Activated CD4-positive, alpha-beta T cell treated with anti-CD3 and anti-CD28 coated beads, Interleukin-2, amount 10 ng/mL, durations not matched to agents 7 days and 5 days (primary cell): Measurements from ENCODE around the gene LRIG1. TPM values are rescaled to one million over a fixed set of nuclear protein-coding genes. Genes with fewer than 3 reads are reported as not detected.

Experiments
- CTCF ChIA-PET: fragments of 350-600 bp; sonication (Branson Sonifier 250); formaldehyde crosslinking; loops from one replicate; lab custom pipeline; 2021; ENCODE audit warnings: antibody characterized with exemption; lab: Charles Lee
- POLR2A ChIA-PET: fragments of 350-600 bp; sonication (Branson Sonifier 250); formaldehyde crosslinking; loops from one replicate; lab custom pipeline; 2021; ENCODE audit warnings: antibody characterized with exemption; lab: Charles Lee
- DNase-seq: peaks from one replicate; pipeline ENCODE4 v3.0.0-alpha.2; 2020
- H3K27ac Mint-ChIP-seq: one replicate; pipeline ENCODE4 v1.8.0; 2021; ENCODE audit warnings: mild to moderate bottlenecking, moderate library complexity, mixed read lengths
- H3K27me3 Mint-ChIP-seq: one replicate; pipeline ENCODE4 v1.8.0; 2021; ENCODE audit warnings: mixed read lengths
- H3K36me3 Mint-ChIP-seq: one replicate; pipeline ENCODE4 v1.8.0; 2021; ENCODE audit warnings: low read depth, mixed read lengths
- H3K4me1 Mint-ChIP-seq: one replicate; pipeline ENCODE4 v1.8.0; 2021; ENCODE audit warnings: mixed read lengths
- H3K4me3 Mint-ChIP-seq: one replicate; pipeline ENCODE4 v1.8.0; 2021; ENCODE audit warnings: mild to moderate bottlenecking, moderate library complexity, mixed read lengths
- H3K9me3 Mint-ChIP-seq: one replicate; pipeline ENCODE4 v1.8.0; 2021; ENCODE audit warnings: mixed read lengths
- total RNA-seq, 2 experiments: library from RNA; stranded (reverse); gene quantifications; one replicate each; pipeline ENCODE4 v1.2.3, GENCODE V29; 2021

Gene LRIG1
- total RNA-seq, 2 experiments from 2014 or later, result 26.1 to 26.4 TPM

DNA sequence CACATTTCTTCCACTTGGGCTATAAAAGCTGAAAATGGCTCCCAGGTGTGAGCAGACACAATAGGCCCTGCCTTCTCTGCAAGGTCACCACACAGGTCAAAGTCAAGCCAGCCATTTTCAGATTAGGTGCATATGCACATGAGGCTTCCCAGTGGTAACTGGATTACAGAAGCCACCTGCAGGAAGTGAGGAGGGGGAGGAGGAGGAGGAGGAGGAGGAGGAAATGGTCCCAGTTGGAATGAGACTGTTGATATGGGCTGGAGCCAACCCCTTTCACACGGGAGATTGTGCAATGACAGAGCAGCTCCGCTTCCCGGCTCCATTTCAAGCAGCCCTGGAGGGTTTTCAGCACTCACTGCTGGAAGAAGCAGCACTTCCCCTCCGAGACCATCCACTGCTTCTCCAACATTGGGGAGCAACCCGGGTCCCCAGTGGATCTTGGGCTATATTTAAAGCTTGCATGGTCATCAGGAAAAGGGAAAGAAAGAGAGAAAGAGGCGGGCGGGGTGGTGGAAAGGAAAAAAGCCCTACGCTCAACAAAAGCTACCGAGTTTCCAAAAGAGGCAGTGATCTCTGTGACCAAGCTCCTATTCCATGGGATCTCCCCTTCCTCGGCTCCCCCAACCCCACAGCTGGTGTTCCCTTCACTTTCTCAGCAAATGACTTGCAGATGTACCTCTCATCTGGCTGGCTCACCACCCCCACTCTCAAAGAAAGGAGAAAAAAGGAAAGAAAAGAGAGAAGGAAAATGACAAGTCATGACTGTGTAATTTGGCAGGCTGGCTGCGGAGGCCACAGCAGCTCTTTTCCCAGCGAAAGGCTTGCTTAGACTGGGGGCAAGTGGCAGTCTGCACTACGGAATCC is 58.3 kb downstream of the LRIG1 start:
- no peak for DNase-seq
- ChIA-PET POLR2A (no interaction called here), CTCF (no interaction called here)
- Mint-ChIP-seq H3K9me3 (no peaks in the 10 kb centered on the region), H3K4me3 (no peak overlapping the region), H3K27me3 (no peaks in the 10 kb centered on the region), H3K36me3 (peaks cover 7% of the 10 kb centered on the region), H3K27ac (no peak overlapping the region), H3K4me1 (peaks cover 16% of the 10 kb centered on the region)

DNA sequence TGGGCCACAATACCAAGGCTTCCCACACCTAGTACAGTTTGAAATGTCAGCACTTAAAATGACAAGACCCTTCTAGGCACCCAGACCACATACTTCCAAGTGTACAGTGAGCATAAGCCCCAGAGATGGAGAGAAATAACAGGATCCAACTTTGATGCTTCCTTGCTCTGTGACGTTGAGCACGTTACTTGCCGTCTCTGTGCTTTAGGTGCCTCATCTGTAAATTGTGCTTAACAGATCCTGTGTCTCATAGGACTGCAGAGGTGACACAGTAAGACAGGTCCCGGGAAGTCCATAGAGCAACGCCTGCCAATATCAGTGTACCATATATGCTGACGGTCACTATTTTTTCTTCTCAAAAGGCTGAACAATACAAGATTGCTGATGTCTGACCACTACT is 59.1 kb downstream of the LRIG1 start:
- Mint-ChIP-seq H3K4me3 (no peak overlapping the region), H3K36me3 (peaks cover 7% of the 10 kb centered on the region), H3K27ac (no peak overlapping the region), H3K9me3 (no peaks in the 10 kb centered on the region), H3K27me3 (no peaks in the 10 kb centered on the region), H3K4me1 (peaks cover 19% of the 10 kb centered on the region)
- POLR2A ChIA-PET, result no interaction called here
- CTCF ChIA-PET, result no interaction called here
- DNase-seq, result no peak

- Mint-ChIP-seq H3K27ac (no peak overlapping the region), H3K9me3 (no peaks in the 10 kb centered on the region), H3K4me1 (peaks cover 19% of the 10 kb centered on the region), H3K27me3 (no peaks in the 10 kb centered on the region), H3K4me3 (no peak overlapping the region), H3K36me3 (peaks cover 7% of the 10 kb centered on the region)
- DNase-seq, result no peak
- POLR2A ChIA-PET, result no interaction called here
- CTCF ChIA-PET, result no interaction called here
These were observed 59.7 kb downstream of the LRIG1 start for GRCh38 chr3:66441129-66441528.

DNA sequence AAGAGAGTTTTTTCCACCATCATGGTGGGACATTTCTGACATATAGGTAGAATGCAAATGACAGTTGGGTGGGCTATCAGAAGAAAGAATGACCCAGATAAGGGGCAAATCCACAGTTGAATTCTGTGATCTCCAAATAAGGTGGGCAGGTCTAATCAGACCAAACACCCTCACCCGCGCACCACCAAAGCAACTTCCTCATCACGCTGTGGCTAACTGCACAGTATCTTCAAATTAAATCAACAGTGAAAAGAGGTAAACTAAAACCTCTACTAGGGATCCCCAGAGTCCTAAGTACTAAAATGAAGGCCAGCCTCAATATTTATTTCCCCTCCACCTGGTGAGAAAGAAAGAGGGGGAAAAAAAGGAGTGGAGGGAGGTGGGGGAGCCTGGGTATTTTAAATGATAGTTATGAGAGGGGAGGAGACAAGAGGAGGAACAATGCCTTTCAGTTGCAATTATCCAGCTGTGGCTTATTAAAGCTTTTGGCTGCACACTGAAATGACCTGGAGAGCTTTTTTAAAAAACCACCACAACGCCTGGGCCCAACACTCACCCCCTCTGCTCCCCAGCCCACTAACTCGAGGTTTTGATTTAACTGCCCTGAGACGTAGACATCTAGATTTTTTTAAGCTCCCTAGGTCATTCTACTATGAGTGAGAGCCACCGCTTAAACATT is 61.0 kb downstream of the LRIG1 start:
- Mint-ChIP-seq H3K9me3 (no peaks in the 10 kb centered on the region), H3K36me3 (peaks cover 7% of the 10 kb centered on the region), H3K27ac (no peak overlapping the region), H3K4me3 (no peak overlapping the region), H3K27me3 (no peaks in the 10 kb centered on the region), H3K4me1 (peaks cover 19% of the 10 kb centered on the region)
- POLR2A ChIA-PET, result no interaction called here
- CTCF ChIA-PET, result interaction anchor here (1.6 kb wide), 1 partner anchor 26 kb away, joined by 4 read pairs; no protein-coding TSS in a partner anchor
- no peak for DNase-seq

DNA sequence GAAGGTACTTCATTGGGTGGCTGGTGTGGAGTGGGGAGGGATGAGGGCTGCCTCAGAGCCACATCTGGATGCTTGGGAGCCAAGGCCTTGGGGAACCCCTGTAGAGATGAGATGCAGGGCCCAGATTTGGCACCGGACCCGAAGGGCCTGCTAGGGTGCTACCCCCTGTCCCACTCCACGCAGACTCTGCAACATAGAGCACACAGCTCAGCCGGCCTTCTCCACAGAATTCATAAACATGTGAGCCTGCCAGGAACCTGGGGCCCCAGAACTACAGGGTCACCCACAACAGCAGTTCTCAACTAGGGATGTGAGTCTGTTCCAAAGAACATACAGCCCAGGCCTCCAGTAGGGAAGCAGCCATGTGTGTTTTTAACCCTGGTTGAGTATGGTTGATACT is 62.8 kb downstream of the LRIG1 start:
- Mint-ChIP-seq H3K9me3 (no peaks in the 10 kb centered on the region), H3K27me3 (no peaks in the 10 kb centered on the region), H3K4me1 (peaks cover 31% of the 10 kb centered on the region), H3K4me3 (no peak overlapping the region), H3K36me3 (peaks cover 10% of the 10 kb centered on the region), H3K27ac (peak overlapping the region; percentile 32)
- CTCF ChIA-PET, result no interaction called here
- no peak for DNase-seq
- POLR2A ChIA-PET, result no interaction called here

DNA sequence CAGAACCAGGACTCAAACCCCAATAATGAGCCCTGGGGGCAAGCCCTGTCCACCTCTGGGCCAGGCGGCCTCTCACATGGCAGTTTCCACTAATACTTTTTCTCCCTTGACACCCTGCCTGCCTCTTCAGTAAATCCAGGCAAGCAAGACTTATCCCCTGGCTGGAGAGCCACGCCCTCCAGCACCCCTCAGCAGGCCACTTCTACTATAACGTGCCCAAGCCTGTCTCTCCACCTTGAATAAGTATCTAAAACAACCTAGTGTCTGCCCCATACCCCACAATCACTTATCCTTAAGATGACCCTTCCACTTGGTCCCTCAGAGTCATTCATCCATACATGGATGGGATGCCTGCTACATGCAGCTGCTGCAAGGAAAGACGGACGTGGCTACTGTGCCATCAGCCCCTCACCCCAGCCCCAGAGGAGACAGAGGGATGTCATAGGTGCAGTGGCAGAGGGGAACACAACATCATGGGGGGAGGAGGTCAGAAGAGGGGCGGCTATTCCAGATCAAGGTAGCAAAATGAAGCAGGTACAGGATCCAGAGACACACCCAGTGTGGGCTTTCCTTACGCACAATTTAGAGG is 63.4 kb downstream of the LRIG1 start:
- no peaks in the 10 kb centered on the region for H3K9me3 Mint-ChIP-seq
- no peak for DNase-seq
- ChIA-PET CTCF (no interaction called here), POLR2A (no interaction called here)
- no peak overlapping the region for H3K27ac Mint-ChIP-seq
- peaks cover 32% of the 10 kb centered on the region for H3K4me1 Mint-ChIP-seq
- peaks cover 10% of the 10 kb centered on the region for H3K36me3 Mint-ChIP-seq
- H3K4me3 Mint-ChIP-seq, result no peak overlapping the region
- no peaks in the 10 kb centered on the region for H3K27me3 Mint-ChIP-seq

- H3K4me1 Mint-ChIP-seq, result peaks cover 26% of the 10 kb centered on the region
- H3K27me3 Mint-ChIP-seq, result no peaks in the 10 kb centered on the region
- no peak overlapping the region for H3K27ac Mint-ChIP-seq
- H3K36me3 Mint-ChIP-seq, result peaks cover 12% of the 10 kb centered on the region
- H3K4me3 Mint-ChIP-seq, result no peak overlapping the region
- ChIA-PET CTCF (no interaction called here), POLR2A (no interaction called here)
- no peak for DNase-seq
- H3K9me3 Mint-ChIP-seq, result no peaks in the 10 kb centered on the region
These were observed 64.8 kb downstream of the LRIG1 start for GRCh38 chr3:66435989-66436388.

DNA sequence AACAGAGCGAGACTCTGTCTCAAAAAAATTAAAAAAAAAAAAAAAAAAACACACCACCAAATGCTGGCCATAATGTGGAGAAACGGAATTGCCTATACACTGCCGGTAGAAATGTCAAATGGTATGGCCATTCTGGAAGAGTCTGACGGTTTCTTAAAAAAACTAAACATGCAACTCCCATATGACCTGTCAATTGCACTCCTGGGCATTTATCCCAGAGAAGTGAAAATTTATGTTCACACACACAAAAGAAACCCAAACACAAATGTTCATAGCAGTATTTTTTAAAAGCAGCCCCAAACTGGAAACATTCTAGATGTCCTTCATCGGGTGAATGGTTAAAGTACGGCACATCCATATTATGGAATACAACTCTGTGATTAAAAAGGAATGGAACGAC is 66.1 kb downstream of the LRIG1 start:
- H3K36me3 Mint-ChIP-seq, result peaks cover 11% of the 10 kb centered on the region

GRCh38 chr3:66433522-66433782 is 67.4 kb downstream of the LRIG1 start:
- peaks cover 11% of the 10 kb centered on the region for H3K36me3 Mint-ChIP-seq
- POLR2A ChIA-PET, result no interaction called here
- H3K4me3 Mint-ChIP-seq, result no peak overlapping the region
- CTCF ChIA-PET, result no interaction called here
- H3K27me3 Mint-ChIP-seq, result no peaks in the 10 kb centered on the region
- H3K27ac Mint-ChIP-seq, result peak overlapping the region; percentile 52
- no peak for DNase-seq
- H3K4me1 Mint-ChIP-seq, result peaks cover 17% of the 10 kb centered on the region
- H3K9me3 Mint-ChIP-seq, result no peaks in the 10 kb centered on the region

More for the DNA sequence above, 66.1 kb downstream of the LRIG1 start:
- H3K27ac Mint-ChIP-seq, result no peak overlapping the region
- no peak overlapping the region for H3K4me3 Mint-ChIP-seq
- no peaks in the 10 kb centered on the region for H3K9me3 Mint-ChIP-seq
- POLR2A ChIA-PET, result no interaction called here
- CTCF ChIA-PET, result no interaction called here
- H3K27me3 Mint-ChIP-seq, result no peaks in the 10 kb centered on the region
- H3K4me1 Mint-ChIP-seq, result peaks cover 20% of the 10 kb centered on the region
- DNase-seq, result no peak

DNA sequence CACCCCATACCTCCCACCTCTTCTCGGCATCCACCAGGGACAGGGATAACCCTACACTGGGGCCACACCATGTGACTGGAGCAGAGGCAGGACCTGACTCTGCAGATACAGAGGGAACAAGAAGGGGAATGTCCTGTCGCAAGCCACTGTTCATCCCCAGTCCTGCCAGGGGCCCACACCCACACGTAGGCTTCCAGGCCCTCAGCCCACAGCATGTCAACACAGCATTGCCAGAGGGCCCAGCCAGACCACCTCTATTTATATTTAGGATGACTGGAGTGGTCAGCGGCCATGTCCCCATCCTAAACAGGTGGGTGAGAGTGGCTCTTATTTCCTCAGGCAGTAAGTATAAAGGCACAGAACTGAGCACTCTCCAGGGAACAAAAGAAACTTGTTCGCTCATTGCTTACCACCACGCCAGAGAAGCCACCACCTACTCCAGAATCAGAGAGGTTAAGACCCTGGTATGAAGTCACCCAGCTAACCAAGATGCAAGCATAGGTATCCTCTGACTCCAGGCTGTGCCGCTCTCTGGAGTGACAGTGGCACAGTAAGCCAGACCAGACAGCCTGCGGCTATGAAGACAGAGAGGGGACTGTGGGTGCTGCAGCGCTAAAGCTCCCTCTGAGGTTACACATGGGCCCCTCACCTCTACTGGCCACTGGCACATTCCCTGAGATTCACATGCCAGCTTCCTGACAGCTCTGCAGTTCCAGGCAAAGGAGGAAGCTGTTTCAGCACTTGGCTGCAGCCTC is 67.9 kb downstream of the LRIG1 start:
- H3K27ac Mint-ChIP-seq, result no peak overlapping the region
- H3K36me3 Mint-ChIP-seq, result peaks cover 11% of the 10 kb centered on the region
- no peak for DNase-seq
- ChIA-PET POLR2A (no interaction called here), CTCF (interaction anchor here (1.1 kb wide), 1 partner anchor 24 kb away, joined by 3 read pairs; no protein-coding TSS in a partner anchor)
- no peaks in the 10 kb centered on the region for H3K9me3 Mint-ChIP-seq
- H3K27me3 Mint-ChIP-seq, result no peaks in the 10 kb centered on the region
- H3K4me3 Mint-ChIP-seq, result no peak overlapping the region
- H3K4me1 Mint-ChIP-seq, result peaks cover 17% of the 10 kb centered on the region

GRCh38 chr3:66432041-66432766 is 68.6 kb downstream of the LRIG1 start:
- peaks cover 17% of the 10 kb centered on the region for H3K4me1 Mint-ChIP-seq
- ChIA-PET POLR2A (no interaction called here), CTCF (interaction anchor here (1.1 kb wide), 1 partner anchor 25 kb away, joined by 3 read pairs; no protein-coding TSS in a partner anchor)

GRCh38 chr3:66431494-66431893 is 69.3 kb downstream of the LRIG1 start:
- POLR2A ChIA-PET, result no interaction called here
- CTCF ChIA-PET, result no interaction called here
- no peak for DNase-seq
- Mint-ChIP-seq H3K27me3 (no peaks in the 10 kb centered on the region), H3K4me3 (no peak overlapping the region), H3K36me3 (peaks cover 13% of the 10 kb centered on the region), H3K9me3 (no peaks in the 10 kb centered on the region), H3K27ac (no peak overlapping the region), H3K4me1 (peaks cover 14% of the 10 kb centered on the region)

More at GRCh38 chr3:66432041-66432766, 68.6 kb downstream of the LRIG1 start:
- H3K36me3 Mint-ChIP-seq, result peaks cover 13% of the 10 kb centered on the region
- DNase-seq, result no peak
- H3K27ac Mint-ChIP-seq, result no peak overlapping the region
- H3K27me3 Mint-ChIP-seq, result no peaks in the 10 kb centered on the region
- H3K9me3 Mint-ChIP-seq, result no peaks in the 10 kb centered on the region
- no peak overlapping the region for H3K4me3 Mint-ChIP-seq
